Neural progenitor cell (in vitro differentiated cells): ENCODE data around the gene ECM2.

Source experiments
- EZH2 ChIP-seq: fragments of 200-600 bp; sonication (generic); IDR thresholded peaks from 2 replicates; pipeline ENCODE4 v1.6.1; 2017; ENCODE audit warnings: antibody characterized with exemption, mild to moderate bottlenecking, moderate library complexity
- EZH2phosphoT487 ChIP-seq: fragments of 200-600 bp; sonication (generic); IDR thresholded peaks from 2 replicates; pipeline ENCODE4 v1.6.1; 2017; ENCODE audit warnings: antibody characterized with exemption
- TF ChIP-seq, protein P1 (sequence below): fragments of 200-600 bp; sonication (generic); IDR thresholded peaks from 2 replicates; pipeline ENCODE4 v1.5.1; 2017; ENCODE audit warnings: antibody characterized with exemption, mild to moderate bottlenecking

- TF ChIP-seq, protein P1, sequence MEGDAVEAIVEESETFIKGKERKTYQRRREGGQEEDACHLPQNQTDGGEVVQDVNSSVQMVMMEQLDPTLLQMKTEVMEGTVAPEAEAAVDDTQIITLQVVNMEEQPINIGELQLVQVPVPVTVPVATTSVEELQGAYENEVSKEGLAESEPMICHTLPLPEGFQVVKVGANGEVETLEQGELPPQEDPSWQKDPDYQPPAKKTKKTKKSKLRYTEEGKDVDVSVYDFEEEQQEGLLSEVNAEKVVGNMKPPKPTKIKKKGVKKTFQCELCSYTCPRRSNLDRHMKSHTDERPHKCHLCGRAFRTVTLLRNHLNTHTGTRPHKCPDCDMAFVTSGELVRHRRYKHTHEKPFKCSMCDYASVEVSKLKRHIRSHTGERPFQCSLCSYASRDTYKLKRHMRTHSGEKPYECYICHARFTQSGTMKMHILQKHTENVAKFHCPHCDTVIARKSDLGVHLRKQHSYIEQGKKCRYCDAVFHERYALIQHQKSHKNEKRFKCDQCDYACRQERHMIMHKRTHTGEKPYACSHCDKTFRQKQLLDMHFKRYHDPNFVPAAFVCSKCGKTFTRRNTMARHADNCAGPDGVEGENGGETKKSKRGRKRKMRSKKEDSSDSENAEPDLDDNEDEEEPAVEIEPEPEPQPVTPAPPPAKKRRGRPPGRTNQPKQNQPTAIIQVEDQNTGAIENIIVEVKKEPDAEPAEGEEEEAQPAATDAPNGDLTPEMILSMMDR: no peak
- TF ChIP-seq EZH2: no peak
- no peak for TF ChIP-seq EZH2phosphoT487
Measured at GRCh38 chr9:92480986-92481633, 54.7 kb downstream of the ECM2 start.
